Astrocyte (in vitro differentiated cells and primary cell): ENCODE data around the gene MAP3K21. TPM values are rescaled to one million over a fixed set of nuclear protein-coding genes. Genes with fewer than 3 reads are reported as not detected.

ENCODE experiments used
- DNase-seq: peaks from one replicate; pipeline ENCODE4 v3.0.0-alpha.2; 2010; ENCODE audit warnings: low read depth
- FAIRE-seq: peaks from 2 replicates; lab custom pipeline; 2011; peaks lifted over from hg19 to GRCh38; lab: Jason Lieb, UNC
- H2AFZ ChIP-seq: 2 replicates; pipeline ENCODE4 v1.6.0; 2012; ENCODE audit warnings: low read depth, low read length, inconsistent platforms
- H3K27ac ChIP-seq: 2 replicates; pipeline ENCODE4 v1.5.1; 2011; ENCODE audit warnings: low read depth, low read length, inconsistent platforms
- H3K27me3 ChIP-seq: 2 replicates; pipeline ENCODE4 v1.6.0; 2011; ENCODE audit warnings: low read length, inconsistent platforms; ENCODE audit not compliant: insufficient read depth
- H3K36me3 ChIP-seq: 2 replicates; pipeline ENCODE4 v1.5.1; 2011; ENCODE audit warnings: low read length, inconsistent platforms; ENCODE audit not compliant: insufficient read depth
- H3K4me1 ChIP-seq: 2 replicates; pipeline ENCODE4 v1.5.1; 2011; ENCODE audit warnings: low read length, inconsistent platforms; ENCODE audit not compliant: insufficient read depth
- H3K4me2 ChIP-seq: 2 replicates; pipeline ENCODE4 v1.6.0; 2012; ENCODE audit warnings: low read length, inconsistent platforms
- H3K4me3 ChIP-seq: 2 replicates; pipeline ENCODE4 v1.5.1; 2011; ENCODE audit warnings: low read depth, mild to moderate bottlenecking, low read length, inconsistent platforms; ENCODE audit not compliant: insufficient read depth
- H3K79me2 ChIP-seq: 2 replicates; pipeline ENCODE4 v1.6.0; 2012; ENCODE audit warnings: mild to moderate bottlenecking, low read length, inconsistent platforms; ENCODE audit not compliant: insufficient read depth
- H3K9ac ChIP-seq: 2 replicates; pipeline ENCODE4 v1.6.0; 2012; ENCODE audit warnings: mild to moderate bottlenecking, low read length, inconsistent platforms
- H3K9me3 ChIP-seq: 2 replicates; pipeline ENCODE4 v1.5.1; 2012; ENCODE audit warnings: low read depth, mild to moderate bottlenecking, low read length, inconsistent platforms; ENCODE audit not compliant: insufficient read depth
- H4K20me1 ChIP-seq: 2 replicates; pipeline ENCODE4 v1.6.0; 2012; ENCODE audit warnings: low read length, inconsistent platforms; ENCODE audit not compliant: insufficient read depth
- H3K27ac Mint-ChIP-seq: one replicate; pipeline ENCODE4 v1.8.0; 2021; ENCODE audit warnings: mild to moderate bottlenecking, mixed read lengths; ENCODE audit not compliant: unreplicated experiment
- H3K27me3 Mint-ChIP-seq: one replicate; pipeline ENCODE4 v1.8.0; 2021; ENCODE audit warnings: low read depth, mixed read lengths; ENCODE audit not compliant: unreplicated experiment
- H3K36me3 Mint-ChIP-seq: one replicate; pipeline ENCODE4 v1.8.0; 2021; ENCODE audit warnings: low read depth, mixed read lengths; ENCODE audit not compliant: unreplicated experiment
- H3K4me1 Mint-ChIP-seq: one replicate; pipeline ENCODE4 v1.8.0; 2021; ENCODE audit warnings: low read depth, mixed read lengths; ENCODE audit not compliant: unreplicated experiment
- H3K4me3 Mint-ChIP-seq: one replicate; pipeline ENCODE4 v1.8.0; 2021; ENCODE audit warnings: mild to moderate bottlenecking, moderate library complexity, mixed read lengths; ENCODE audit not compliant: unreplicated experiment
- H3K9me3 Mint-ChIP-seq: one replicate; pipeline ENCODE4 v1.8.0; 2021; ENCODE audit warnings: mild to moderate bottlenecking, mixed read lengths; ENCODE audit not compliant: unreplicated experiment
- CTCF ChIP-seq: IDR thresholded peaks from 2 replicates; pipeline ENCODE4 v1.5.1; 2011; ENCODE audit warnings: low read depth, mild to moderate bottlenecking, inconsistent platforms, low read length, moderate library complexity; ENCODE audit not compliant: insufficient read depth
- EZH2 ChIP-seq: IDR thresholded peaks from 2 replicates; pipeline ENCODE4 v1.6.1; 2012; ENCODE audit warnings: mild to moderate bottlenecking, low read length, inconsistent platforms; ENCODE audit not compliant: insufficient read depth
- total RNA-seq: library from RNA; stranded (reverse); gene quantifications from 2 replicates; pipeline ENCODE4 v1.2.1, GENCODE V29; 2021

MAP3K21 gene
- total RNA-seq, 1 donor from 2014 or later = 2.5 TPM

- no peaks in the 10 kb centered on the region for H3K79me2 ChIP-seq
- H4K20me1 ChIP-seq = no peaks in the 10 kb centered on the region
- no peaks in the 10 kb centered on the region for H3K36me3 ChIP-seq
- no peaks in the 10 kb centered on the region for H3K27me3 Mint-ChIP-seq
- no peak overlapping the region for H3K27ac ChIP-seq
- no peak overlapping the region for H3K4me3 ChIP-seq
- no peaks in the 10 kb centered on the region for H3K9me3 Mint-ChIP-seq
- no peaks in the 10 kb centered on the region for H3K9me3 ChIP-seq
- H3K27me3 ChIP-seq = no peaks in the 10 kb centered on the region
- H3K4me3 Mint-ChIP-seq = no peak overlapping the region
- H3K4me1 Mint-ChIP-seq = no peaks in the 10 kb centered on the region
- H3K27ac Mint-ChIP-seq = no peak overlapping the region
- H3K4me2 ChIP-seq = no peak overlapping the region
- DNase-seq = no peak
- H3K9ac ChIP-seq = no peak overlapping the region
- peaks cover 7% of the 10 kb centered on the region for H3K36me3 Mint-ChIP-seq
- no peak for TF ChIP-seq EZH2
- TF ChIP-seq CTCF = no peak
- no peak for FAIRE-seq
- no peak overlapping the region for H2AFZ ChIP-seq
- H3K4me1 ChIP-seq = peaks cover 4% of the 10 kb centered on the region
Measured at GRCh38 chr1:233376382-233377110, 49.0 kb downstream of the MAP3K21 start.

- H3K9ac ChIP-seq = no peak overlapping the region
- no peak overlapping the region for H3K4me3 Mint-ChIP-seq
- no peak overlapping the region for H2AFZ ChIP-seq
- H3K27ac Mint-ChIP-seq = no peak overlapping the region
- no peaks in the 10 kb centered on the region for H3K4me1 Mint-ChIP-seq
- no peak overlapping the region for H3K4me3 ChIP-seq
- peaks cover 2% of the 10 kb centered on the region for H3K9me3 Mint-ChIP-seq
- no peaks in the 10 kb centered on the region for H3K9me3 ChIP-seq
- DNase-seq = no peak
- no peaks in the 10 kb centered on the region for H3K27me3 ChIP-seq
- H3K4me1 ChIP-seq = no peaks in the 10 kb centered on the region
- no peaks in the 10 kb centered on the region for H3K27me3 Mint-ChIP-seq
- FAIRE-seq = no peak
- H3K4me2 ChIP-seq = no peak overlapping the region
- H3K36me3 Mint-ChIP-seq = peaks cover 20% of the 10 kb centered on the region
- no peaks in the 10 kb centered on the region for H3K79me2 ChIP-seq
- no peak for TF ChIP-seq EZH2
- no peak overlapping the region for H3K27ac ChIP-seq
- H4K20me1 ChIP-seq = no peaks in the 10 kb centered on the region
- no peaks in the 10 kb centered on the region for H3K36me3 ChIP-seq
Measured at GRCh38 chr1:233379869-233380438, 52.4 kb downstream of the MAP3K21 start.

GRCh38 chr1:233381806-233382205 is 54.3 kb downstream of the MAP3K21 start:
- no peaks in the 10 kb centered on the region for H3K4me1 Mint-ChIP-seq
- Histone ChIP-seq H3K4me1 (no peaks in the 10 kb centered on the region), H3K4me2 (no peak overlapping the region), H4K20me1 (no peaks in the 10 kb centered on the region), H3K27me3 (no peaks in the 10 kb centered on the region), H3K36me3 (no peaks in the 10 kb centered on the region), H3K79me2 (no peaks in the 10 kb centered on the region), H3K4me3 (no peak overlapping the region), H3K27ac (no peak overlapping the region), H2AFZ (no peak overlapping the region), H3K9ac (no peak overlapping the region), H3K9me3 (no peaks in the 10 kb centered on the region)
- no peak for FAIRE-seq
- H3K9me3 Mint-ChIP-seq = peaks cover 2% of the 10 kb centered on the region
- TF ChIP-seq CTCF (no peak), EZH2 (no peak)
- no peak overlapping the region for H3K27ac Mint-ChIP-seq
- no peaks in the 10 kb centered on the region for H3K27me3 Mint-ChIP-seq
- H3K4me3 Mint-ChIP-seq = no peak overlapping the region
- peaks cover 20% of the 10 kb centered on the region for H3K36me3 Mint-ChIP-seq
- DNase-seq = no peak
